MM.1S (cell line): ENCODE measurements around the gene PYGM.

ENCODE experiments used
- EZH2 ChIP-seq: fragments of 300-600 bp; sonication (generic); optimal IDR thresholded peaks from 2 replicates; pipeline ENCODE3; 2017; ENCODE audit warnings: low read depth, mild to moderate bottlenecking, antibody characterized with exemption, low read length, mixed read lengths
- EZH2phosphoT487 ChIP-seq: fragments of 300-600 bp; sonication (generic); IDR thresholded peaks from 2 replicates; pipeline ENCODE4 v1.6.1; 2018; ENCODE audit warnings: antibody characterized with exemption, low read length
- TF ChIP-seq, protein P1 (sequence below): fragments of 300-600 bp; sonication (generic); IDR thresholded peaks from 2 replicates; pipeline ENCODE4 v1.5.1; 2016; ENCODE audit warnings: antibody characterized with exemption, low read length, mixed read lengths

DNA sequence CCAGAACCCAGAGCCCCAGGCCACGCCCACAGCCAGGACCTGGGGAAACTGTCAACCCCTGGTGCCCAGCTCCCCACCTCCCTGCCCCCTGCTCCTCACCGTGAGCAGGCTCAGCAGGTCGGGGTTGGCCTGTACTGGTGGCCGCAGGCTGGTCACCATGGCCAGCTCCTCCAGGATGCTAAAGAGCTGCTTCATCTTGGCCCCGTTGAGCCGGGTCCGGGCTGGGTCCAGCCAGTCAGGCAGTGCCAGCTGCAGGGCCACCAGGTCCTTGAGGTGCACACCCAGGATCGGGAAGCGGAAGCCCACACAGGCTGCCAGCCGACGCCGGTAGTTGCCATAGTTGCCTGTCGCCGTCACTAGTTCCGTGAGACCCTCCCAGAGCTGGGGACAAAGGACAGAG lies 23.1 kb downstream of the PYGM start:
- TF ChIP-seq, protein P1, sequence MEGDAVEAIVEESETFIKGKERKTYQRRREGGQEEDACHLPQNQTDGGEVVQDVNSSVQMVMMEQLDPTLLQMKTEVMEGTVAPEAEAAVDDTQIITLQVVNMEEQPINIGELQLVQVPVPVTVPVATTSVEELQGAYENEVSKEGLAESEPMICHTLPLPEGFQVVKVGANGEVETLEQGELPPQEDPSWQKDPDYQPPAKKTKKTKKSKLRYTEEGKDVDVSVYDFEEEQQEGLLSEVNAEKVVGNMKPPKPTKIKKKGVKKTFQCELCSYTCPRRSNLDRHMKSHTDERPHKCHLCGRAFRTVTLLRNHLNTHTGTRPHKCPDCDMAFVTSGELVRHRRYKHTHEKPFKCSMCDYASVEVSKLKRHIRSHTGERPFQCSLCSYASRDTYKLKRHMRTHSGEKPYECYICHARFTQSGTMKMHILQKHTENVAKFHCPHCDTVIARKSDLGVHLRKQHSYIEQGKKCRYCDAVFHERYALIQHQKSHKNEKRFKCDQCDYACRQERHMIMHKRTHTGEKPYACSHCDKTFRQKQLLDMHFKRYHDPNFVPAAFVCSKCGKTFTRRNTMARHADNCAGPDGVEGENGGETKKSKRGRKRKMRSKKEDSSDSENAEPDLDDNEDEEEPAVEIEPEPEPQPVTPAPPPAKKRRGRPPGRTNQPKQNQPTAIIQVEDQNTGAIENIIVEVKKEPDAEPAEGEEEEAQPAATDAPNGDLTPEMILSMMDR = no peak
- no peak for TF ChIP-seq EZH2
- no peak for TF ChIP-seq EZH2phosphoT487
